Kidney epithelial cell (primary cell): ENCODE data around the gene MCHR2. TPM values are rescaled to one million over a fixed set of nuclear protein-coding genes. Genes with fewer than 3 reads are reported as not detected.
"Not testable (repeated sequence)": the region's sequence is repeated elsewhere in the genome, so short reads cannot be mapped to it uniquely, and the experiment has no call there.

ENCODE experiments used
- DNase-seq: peaks from one replicate; pipeline ENCODE4 v3.0.0-alpha.2; 2010; ENCODE audit warnings: low read depth
- H3K27me3 ChIP-seq: 2 replicates; pipeline ENCODE4 v1.6.0; 2011; ENCODE audit warnings: low read length; ENCODE audit not compliant: control insufficient read depth, insufficient read depth
- H3K36me3 ChIP-seq: 2 replicates; pipeline ENCODE4 v1.5.1; 2011; ENCODE audit warnings: low read length; ENCODE audit not compliant: control insufficient read depth, insufficient read depth
- H3K4me3 ChIP-seq: 2 replicates; pipeline ENCODE4 v1.5.1; 2011; ENCODE audit warnings: low read depth, mild to moderate bottlenecking, control low read depth, low read length
- total RNA-seq: library from RNA; depleted of rRNA; stranded (reverse); fragments of >200 nt; gene quantifications from 2 replicates; pipeline ENCODE4 v1.2.3, GENCODE V29; 2015
- TF ChIP-seq, protein P1 (sequence below): IDR thresholded peaks from 2 replicates; pipeline ENCODE4 v1.5.1; 2011; ENCODE audit warnings: mild to moderate bottlenecking, moderate library complexity, low read length, control low read depth, inconsistent platforms; ENCODE audit not compliant: insufficient read depth, poor library complexity, severe bottlenecking

Gene MCHR2, protein sequence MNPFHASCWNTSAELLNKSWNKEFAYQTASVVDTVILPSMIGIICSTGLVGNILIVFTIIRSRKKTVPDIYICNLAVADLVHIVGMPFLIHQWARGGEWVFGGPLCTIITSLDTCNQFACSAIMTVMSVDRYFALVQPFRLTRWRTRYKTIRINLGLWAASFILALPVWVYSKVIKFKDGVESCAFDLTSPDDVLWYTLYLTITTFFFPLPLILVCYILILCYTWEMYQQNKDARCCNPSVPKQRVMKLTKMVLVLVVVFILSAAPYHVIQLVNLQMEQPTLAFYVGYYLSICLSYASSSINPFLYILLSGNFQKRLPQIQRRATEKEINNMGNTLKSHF
- not detected in 2 replicates for total RNA-seq

GRCh38 chr6:99993533-99994251 lies at the start of gene MCHR2:
Gene MCHR2, minus strand, starts transcription at chr6:99994223. Its CDS starts 38,076 bp downstream, at chr6:99956147.
- DNase-seq = no peak
- TF ChIP-seq, protein P1, sequence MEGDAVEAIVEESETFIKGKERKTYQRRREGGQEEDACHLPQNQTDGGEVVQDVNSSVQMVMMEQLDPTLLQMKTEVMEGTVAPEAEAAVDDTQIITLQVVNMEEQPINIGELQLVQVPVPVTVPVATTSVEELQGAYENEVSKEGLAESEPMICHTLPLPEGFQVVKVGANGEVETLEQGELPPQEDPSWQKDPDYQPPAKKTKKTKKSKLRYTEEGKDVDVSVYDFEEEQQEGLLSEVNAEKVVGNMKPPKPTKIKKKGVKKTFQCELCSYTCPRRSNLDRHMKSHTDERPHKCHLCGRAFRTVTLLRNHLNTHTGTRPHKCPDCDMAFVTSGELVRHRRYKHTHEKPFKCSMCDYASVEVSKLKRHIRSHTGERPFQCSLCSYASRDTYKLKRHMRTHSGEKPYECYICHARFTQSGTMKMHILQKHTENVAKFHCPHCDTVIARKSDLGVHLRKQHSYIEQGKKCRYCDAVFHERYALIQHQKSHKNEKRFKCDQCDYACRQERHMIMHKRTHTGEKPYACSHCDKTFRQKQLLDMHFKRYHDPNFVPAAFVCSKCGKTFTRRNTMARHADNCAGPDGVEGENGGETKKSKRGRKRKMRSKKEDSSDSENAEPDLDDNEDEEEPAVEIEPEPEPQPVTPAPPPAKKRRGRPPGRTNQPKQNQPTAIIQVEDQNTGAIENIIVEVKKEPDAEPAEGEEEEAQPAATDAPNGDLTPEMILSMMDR = no peak
- Histone ChIP-seq H3K27me3 (peaks cover 12% of the 10 kb centered on the region), H3K36me3 (no peaks in the 10 kb centered on the region), H3K4me3 (peak within 1 kb of the TSS; percentile 27)

DNA sequence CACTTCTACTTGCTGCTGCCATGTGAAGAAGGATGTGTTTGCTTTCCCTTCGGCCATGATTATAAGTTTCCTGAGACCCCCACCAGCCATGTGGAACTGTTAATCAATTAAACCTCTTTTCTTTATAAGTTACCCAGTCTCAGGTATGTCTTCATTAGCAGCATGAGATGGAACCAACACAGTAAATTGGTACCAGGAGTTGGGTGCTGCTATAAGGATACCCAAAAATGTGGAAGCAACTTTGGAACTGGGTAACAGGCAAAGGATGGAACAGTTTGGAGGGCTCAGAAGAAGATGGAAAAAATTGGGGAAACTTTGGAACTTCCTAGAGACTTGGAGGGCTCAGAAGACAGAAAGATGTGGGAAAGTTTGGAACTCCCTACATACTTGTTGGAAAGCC lies 44.5 kb upstream of the MCHR2 start:
- H3K36me3 ChIP-seq, DNase-seq, H3K4me3 ChIP-seq, H3K27me3 ChIP-seq: not testable (repeated sequence)

- Histone ChIP-seq H3K27me3 (no peaks in the 10 kb centered on the region), H3K36me3 (no peaks in the 10 kb centered on the region), H3K4me3 (no peak overlapping the region)
- peak; percentile 28 for DNase-seq
- TF ChIP-seq, protein P1 = no peak
Observed at GRCh38 chr6:100035873-100036653, 42.0 kb upstream of the MCHR2 start.

DNA sequence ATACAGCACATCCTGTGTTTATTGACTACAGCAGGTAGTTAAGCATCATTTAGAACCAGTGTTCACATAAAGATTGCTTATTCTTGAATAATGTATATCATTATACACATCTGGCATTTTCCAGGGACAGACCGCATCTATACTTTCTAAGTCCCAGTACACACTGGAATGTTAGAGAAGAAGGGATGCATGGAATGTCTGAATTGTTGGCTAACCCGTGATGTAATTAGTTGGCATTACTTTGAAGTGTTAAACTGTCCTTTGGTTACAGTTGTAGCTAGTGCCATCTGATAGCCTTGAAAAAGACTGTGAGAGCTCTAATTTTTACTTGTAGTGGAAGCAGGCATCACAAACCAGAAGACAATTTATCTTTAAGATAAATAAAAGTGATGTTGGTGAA lies 29.8 kb upstream of the MCHR2 start:
- TF ChIP-seq, protein P1 = no peak
- H3K36me3 ChIP-seq = no peaks in the 10 kb centered on the region
- DNase-seq = no peak

GRCh38 chr6:100022847-100023246 lies 28.8 kb upstream of the MCHR2 start:
- TF ChIP-seq, protein P1 = no peak
- Histone ChIP-seq H3K36me3 (no peaks in the 10 kb centered on the region), H3K27me3 (no peaks in the 10 kb centered on the region), H3K4me3 (no peak overlapping the region)
- DNase-seq = no peak

More for the DNA sequence above, 29.8 kb upstream of the MCHR2 start:
- Histone ChIP-seq H3K27me3 (no peaks in the 10 kb centered on the region), H3K4me3 (no peak overlapping the region)

GRCh38 chr6:100008857-100009256 lies 14.8 kb upstream of the MCHR2 start:
- no peaks in the 10 kb centered on the region for H3K36me3 ChIP-seq
- no peaks in the 10 kb centered on the region for H3K27me3 ChIP-seq
- H3K4me3 ChIP-seq = no peak overlapping the region
- TF ChIP-seq, protein P1 = no peak
- DNase-seq = no peak
